ENCODE data around the gene EGFL6. TPM values are rescaled to one million over a fixed set of nuclear protein-coding genes. Genes with fewer than 3 reads are reported as not detected.

Gene EGFL6
- total RNA-seq, 2 donors from 2014 or later, result not detected

DNA sequence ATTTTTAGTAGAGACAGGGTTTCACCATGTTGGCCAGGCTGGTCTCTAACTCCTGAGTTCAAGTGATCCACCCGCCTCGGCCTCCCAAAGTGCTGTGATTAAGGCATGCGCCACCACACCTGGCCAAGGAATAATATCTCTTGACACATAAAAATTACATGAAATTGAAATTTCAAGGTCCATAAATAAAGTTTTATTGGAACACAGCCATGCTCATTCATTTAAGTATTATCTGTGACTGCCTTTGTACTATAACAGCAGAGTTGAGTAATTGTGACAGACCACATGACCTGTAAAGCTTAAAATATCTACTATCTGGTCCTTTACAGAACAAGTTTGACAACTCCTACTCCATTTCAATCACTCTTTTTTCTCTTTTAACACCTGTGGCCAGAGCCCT, 17.8 kb upstream of the EGFL6 start:
- Histone ChIP-seq H3K27me3 (ENCODE audit: control insufficient read depth, insufficient read depth, low read length, poor library complexity, severe bottlenecking) (no peaks in the 10 kb centered on the region), H3K27ac (ENCODE audit: low read depth, low read length) (no peak overlapping the region), H3K9ac (ENCODE audit: extremely low read depth, low read length, poor library complexity, severe bottlenecking) (no peak overlapping the region), H3K4me1 (ENCODE audit: control insufficient read depth, insufficient read depth, low read length) (no peaks in the 10 kb centered on the region), H3K9me3 (ENCODE audit: control insufficient read depth, low read length) (no peaks in the 10 kb centered on the region), H3K36me3 (ENCODE audit: control insufficient read depth, insufficient read depth, low read length) (no peaks in the 10 kb centered on the region), H3K4me3 (ENCODE audit: low read length) (no peak overlapping the region)
- Mint-ChIP-seq H3K4me3 (no peak overlapping the region), H3K27me3 (ENCODE audit: insufficient read depth) (no peaks in the 10 kb centered on the region), H3K4me1 (no peaks in the 10 kb centered on the region), H3K27ac (no peak overlapping the region), H3K36me3 (ENCODE audit: low read depth) (no peaks in the 10 kb centered on the region), H3K9me3 (peaks cover 56% of the 10 kb centered on the region)
- TF ChIP-seq, protein P1, sequence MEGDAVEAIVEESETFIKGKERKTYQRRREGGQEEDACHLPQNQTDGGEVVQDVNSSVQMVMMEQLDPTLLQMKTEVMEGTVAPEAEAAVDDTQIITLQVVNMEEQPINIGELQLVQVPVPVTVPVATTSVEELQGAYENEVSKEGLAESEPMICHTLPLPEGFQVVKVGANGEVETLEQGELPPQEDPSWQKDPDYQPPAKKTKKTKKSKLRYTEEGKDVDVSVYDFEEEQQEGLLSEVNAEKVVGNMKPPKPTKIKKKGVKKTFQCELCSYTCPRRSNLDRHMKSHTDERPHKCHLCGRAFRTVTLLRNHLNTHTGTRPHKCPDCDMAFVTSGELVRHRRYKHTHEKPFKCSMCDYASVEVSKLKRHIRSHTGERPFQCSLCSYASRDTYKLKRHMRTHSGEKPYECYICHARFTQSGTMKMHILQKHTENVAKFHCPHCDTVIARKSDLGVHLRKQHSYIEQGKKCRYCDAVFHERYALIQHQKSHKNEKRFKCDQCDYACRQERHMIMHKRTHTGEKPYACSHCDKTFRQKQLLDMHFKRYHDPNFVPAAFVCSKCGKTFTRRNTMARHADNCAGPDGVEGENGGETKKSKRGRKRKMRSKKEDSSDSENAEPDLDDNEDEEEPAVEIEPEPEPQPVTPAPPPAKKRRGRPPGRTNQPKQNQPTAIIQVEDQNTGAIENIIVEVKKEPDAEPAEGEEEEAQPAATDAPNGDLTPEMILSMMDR (conservative IDR thresholded peaks at IDR 0.05), result no peak
- 96% methylated on average over 3 of the region's 3 CpGs; no CpG with 5 or more reads in 1 of the 2 experiments for WGBS, 2 experiments (ENCODE audit: insufficient coverage in 1 of 2, insufficient read length in 1 of 2)
- no peak for DNase-seq

DNA sequence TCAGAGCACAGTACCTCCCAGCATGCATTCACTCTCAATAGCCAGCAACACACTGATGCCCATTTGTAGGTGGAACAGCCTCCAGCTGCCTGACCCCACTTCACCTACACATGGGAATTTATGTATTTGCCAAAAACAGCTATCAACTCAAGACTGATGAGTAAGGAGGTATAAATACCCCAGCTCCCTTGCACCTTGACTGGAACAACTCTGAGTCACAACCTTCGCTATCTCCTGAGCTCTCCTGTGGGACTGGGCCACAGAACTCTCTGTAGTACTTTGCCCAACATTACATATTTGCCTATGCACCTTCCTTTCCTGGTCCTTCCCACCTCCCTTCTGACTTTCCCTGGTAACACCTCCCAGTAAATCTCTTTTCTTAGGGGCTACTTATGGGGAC, 16.5 kb upstream of the EGFL6 start:
- WGBS, 2 experiments (ENCODE audit: insufficient coverage in 1 of 2, insufficient read length in 1 of 2), result 91% methylated on average over 1 of the region's 1 CpG; no CpG with 5 or more reads in 1 of the 2 experiments
- H3K9me3 Mint-ChIP-seq, result peaks cover 60% of the 10 kb centered on the region
- H3K36me3 Mint-ChIP-seq (ENCODE audit: low read depth), result no peaks in the 10 kb centered on the region

DNA sequence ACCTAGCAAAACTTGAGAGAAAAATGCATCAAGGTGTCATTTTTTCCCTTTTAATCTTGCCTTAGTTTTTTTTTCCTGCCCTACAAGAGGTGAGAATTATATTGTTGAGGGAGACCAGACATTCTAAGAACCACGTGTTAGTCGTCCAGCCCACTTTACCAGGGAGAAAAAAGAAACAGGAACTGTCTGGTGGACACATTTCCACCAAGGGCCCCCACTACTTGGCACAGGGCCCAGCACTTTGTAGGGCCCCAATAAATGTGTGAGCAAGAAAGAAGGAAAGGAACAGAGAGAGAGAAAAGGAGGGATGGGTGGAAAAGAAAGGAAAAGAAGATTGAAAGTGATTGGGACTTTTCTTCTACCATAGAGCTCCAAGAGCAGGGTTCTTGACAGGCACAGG, 3.9 kb upstream of the EGFL6 start:
- Mint-ChIP-seq H3K36me3 (ENCODE audit: low read depth) (no peaks in the 10 kb centered on the region), H3K4me1 (peaks cover 2% of the 10 kb centered on the region), H3K27me3 (ENCODE audit: insufficient read depth) (peaks cover 43% of the 10 kb centered on the region), H3K27ac (no peak overlapping the region), H3K4me3 (no peak overlapping the region), H3K9me3 (peaks cover 37% of the 10 kb centered on the region)
- Histone ChIP-seq H3K9ac (ENCODE audit: extremely low read depth, low read length, poor library complexity, severe bottlenecking) (no peak overlapping the region), H3K9me3 (ENCODE audit: control insufficient read depth, low read length) (no peaks in the 10 kb centered on the region), H3K36me3 (ENCODE audit: control insufficient read depth, insufficient read depth, low read length) (no peaks in the 10 kb centered on the region), H3K4me3 (ENCODE audit: low read length) (no peak overlapping the region), H3K27ac (ENCODE audit: low read depth, low read length) (no peak overlapping the region), H3K4me1 (ENCODE audit: control insufficient read depth, insufficient read depth, low read length) (no peaks in the 10 kb centered on the region), H3K27me3 (ENCODE audit: control insufficient read depth, insufficient read depth, low read length, poor library complexity, severe bottlenecking) (peaks cover 42% of the 10 kb centered on the region)
- 54% methylated on average over 2 of the region's 2 CpGs; no CpG with 5 or more reads in 1 of the 2 experiments for WGBS, 2 experiments (ENCODE audit: insufficient coverage in 1 of 2, insufficient read length in 1 of 2)
- TF ChIP-seq, protein P1 (conservative IDR thresholded peaks at IDR 0.05), result no peak
- DNase-seq, result no peak

More for the DNA sequence above, 16.5 kb upstream of the EGFL6 start:
- H3K36me3 ChIP-seq (ENCODE audit: control insufficient read depth, insufficient read depth, low read length), result no peaks in the 10 kb centered on the region
- H3K9me3 ChIP-seq (ENCODE audit: control insufficient read depth, low read length), result no peaks in the 10 kb centered on the region
- Mint-ChIP-seq H3K4me3 (no peak overlapping the region), H3K27me3 (ENCODE audit: insufficient read depth) (no peaks in the 10 kb centered on the region), H3K4me1 (no peaks in the 10 kb centered on the region), H3K27ac (no peak overlapping the region)
- no peaks in the 10 kb centered on the region for H3K4me1 ChIP-seq (ENCODE audit: control insufficient read depth, insufficient read depth, low read length)
- no peak overlapping the region for H3K4me3 ChIP-seq (ENCODE audit: low read length)
- TF ChIP-seq, protein P1 (conservative IDR thresholded peaks at IDR 0.05), result no peak
- H3K9ac ChIP-seq (ENCODE audit: extremely low read depth, low read length, poor library complexity, severe bottlenecking), result no peak overlapping the region
- no peaks in the 10 kb centered on the region for H3K27me3 ChIP-seq (ENCODE audit: control insufficient read depth, insufficient read depth, low read length, poor library complexity, severe bottlenecking)
- no peak for DNase-seq
- no peak overlapping the region for H3K27ac ChIP-seq (ENCODE audit: low read depth, low read length)

Measured in endodermal cell (in vitro differentiated cells).